K562 (cell line): ENCODE measurements around the gene ACAP2. TPM values are rescaled to one million over a fixed set of nuclear protein-coding genes. Genes with fewer than 3 reads are reported as not detected.

Source experiments
- polyA plus RNA-seq, 8 experiments: library from polyadenylated mRNA; depleted of rRNA in 4 of 8; stranded (reverse) in 5 of 8; unstranded in 3 of 8; fragments of >200 nt; fragmentation: Nextera tagmentation in 2 of 8; fragmentation: Illumina TruSeq in 1 of 8; extraction: Ambion mirVana in 2 of 8; extraction: Trizol in 1 of 8; gene quantifications; 2 replicates each; pipeline versions ENCODE4 v1.2.1 to v1.2.3, GENCODE V29; 2011 to 2014; ENCODE audit warnings: inconsistent platforms in 1 of 8, missing spikeins in 1 of 8
- small RNA-seq: library from RNA; depleted of rRNA; stranded (forward); fragments of <200 nt; gene quantifications from one replicate; pipeline ENCODE3, GENCODE V24; 2014
- total RNA-seq, 7 experiments: library from RNA; depleted of rRNA in 6 of 7; stranded (reverse); fragments of >200 nt in 6 of 7; fragmentation: Illumina TruSeq in 2 of 7; extraction: Trizol in 2 of 7; gene quantifications; 2 replicates each; pipeline versions ENCODE4 v1.2.1 to v1.2.3, GENCODE V29; 2011 to 2021; ENCODE audit warnings: low replicate concordance in 1 of 7

Gene ACAP2
- total and polyA plus RNA-seq, 9 of the 15 experiments (the other 6 are each of a cell fraction or from before 2014, with no cell fraction given) = 10.6 to 52.7 (median 34.4) TPM

Small RNA genes within 50 kb of the gene (small RNA-seq; reads per million reads assigned to genes)
- not detected for gene RF00019

Other genes with a start within 250 kb of the ACAP2 start
- gene XXYLT1, start 171.9 kb downstream of the ACAP2 start, total RNA-seq (2014; rRNA removed) = 18.9 and 21.3 TPM in 2 replicates
- 9.4 and 10.7 TPM in 2 replicates for gene XXYLT1, start 171.9 kb downstream of the ACAP2 start, total RNA-seq (2014; rRNA removed; fragmentation: Illumina TruSeq; extraction: Trizol)
- gene XXYLT1, start 171.9 kb downstream of the ACAP2 start, total RNA-seq (2015; rRNA removed; fragmentation: Illumina TruSeq; extraction: Trizol) = 13.8 and 15.0 TPM in 2 replicates
- gene XXYLT1, start 171.9 kb downstream of the ACAP2 start, total RNA-seq (2021) = 18.0 and 18.4 TPM in 2 replicates
- gene XXYLT1, start 171.9 kb downstream of the ACAP2 start, polyA plus RNA-seq (2011; rRNA removed) = 14.2 and 14.9 TPM in 2 replicates
- 14.3 and 15.6 TPM in 2 replicates for gene XXYLT1, start 171.9 kb downstream of the ACAP2 start, polyA plus RNA-seq (2014; fragmentation: Illumina TruSeq; extraction: Trizol)
- gene XXYLT1, start 171.9 kb downstream of the ACAP2 start, polyA plus RNA-seq (2014; fragmentation: Nextera tagmentation; extraction: Ambion mirVana) = 1 to 10 TPM; 1.9 to 2.9 TPM
- gene XXYLT1, start 171.9 kb downstream of the ACAP2 start, polyA plus RNA-seq (2014; rRNA removed) = 14.2 and 15.6 TPM in 2 replicates
- 115 and 196 TPM in 2 replicates for gene PPP1R2, start 100.3 kb upstream of the ACAP2 start, total RNA-seq (2014; rRNA removed)
- gene PPP1R2, start 100.3 kb upstream of the ACAP2 start, total RNA-seq (2014; rRNA removed; fragmentation: Illumina TruSeq; extraction: Trizol) = 42.4 and 43.6 TPM in 2 replicates
- gene PPP1R2, start 100.3 kb upstream of the ACAP2 start, total RNA-seq (2015; rRNA removed; fragmentation: Illumina TruSeq; extraction: Trizol) = 38.0 and 51.0 TPM in 2 replicates
- 40.3 and 43.1 TPM in 2 replicates for gene PPP1R2, start 100.3 kb upstream of the ACAP2 start, total RNA-seq (2021)
- 29.9 and 46.0 TPM in 2 replicates for gene PPP1R2, start 100.3 kb upstream of the ACAP2 start, polyA plus RNA-seq (2011; rRNA removed)
- gene PPP1R2, start 100.3 kb upstream of the ACAP2 start, polyA plus RNA-seq (2014; fragmentation: Illumina TruSeq; extraction: Trizol) = 27.1 and 33.6 TPM in 2 replicates
- gene PPP1R2, start 100.3 kb upstream of the ACAP2 start, polyA plus RNA-seq (2014; fragmentation: Nextera tagmentation; extraction: Ambion mirVana) = 10 to 100 TPM in 1 of 2 experiments, 1 to 10 TPM in 1; 9.4 to 10.5 TPM
- 18.7 and 19.9 TPM in 2 replicates for gene PPP1R2, start 100.3 kb upstream of the ACAP2 start, polyA plus RNA-seq (2014; rRNA removed)
- gene APOD, start 140.9 kb upstream of the ACAP2 start, total RNA-seq (2014; rRNA removed) = not detected in 2 replicates
- 0.25 and 0.48 TPM in 2 replicates for gene APOD, start 140.9 kb upstream of the ACAP2 start, total RNA-seq (2014; rRNA removed; fragmentation: Illumina TruSeq; extraction: Trizol)
- gene APOD, start 140.9 kb upstream of the ACAP2 start, total RNA-seq (2015; rRNA removed; fragmentation: Illumina TruSeq; extraction: Trizol) = 0.18 TPM in 1 of 2 replicates, not detected in the other
- 0.33 and 0.83 TPM in 2 replicates for gene APOD, start 140.9 kb upstream of the ACAP2 start, total RNA-seq (2021)
- gene APOD, start 140.9 kb upstream of the ACAP2 start, polyA plus RNA-seq (2011; rRNA removed) = 0.50 TPM in 1 of 2 replicates, not detected in the other
- gene APOD, start 140.9 kb upstream of the ACAP2 start, polyA plus RNA-seq (2014; fragmentation: Illumina TruSeq; extraction: Trizol) = 0.48 and 0.54 TPM in 2 replicates
- gene APOD, start 140.9 kb upstream of the ACAP2 start, polyA plus RNA-seq (2014; fragmentation: Nextera tagmentation; extraction: Ambion mirVana) = under 1 TPM; 0.36 to 0.44 TPM
- gene APOD, start 140.9 kb upstream of the ACAP2 start, polyA plus RNA-seq (2014; rRNA removed) = 0.32 TPM in 1 of 2 replicates, not detected in the other